Islet of Langerhans (tissue), 1 donor: ENCODE results near the gene MYO18B.

Experiments used
- FAIRE-seq: peaks from one replicate; lab custom pipeline; 2011; peaks lifted over from hg19 to GRCh38; lab: Jason Lieb, UNC

MYO18B gene

GRCh38 chr22:25902402-25902801, 160.4 kb downstream of the MYO18B start:
- no peak for FAIRE-seq

- FAIRE-seq: no peak
Observed at GRCh38 chr22:25903294-25903693, 161.3 kb downstream of the MYO18B start.

- FAIRE-seq: no peak
Observed at GRCh38 chr22:25908212-25908611, 166.2 kb downstream of the MYO18B start.

- no peak for FAIRE-seq
Observed at GRCh38 chr22:25908755-25909154, 166.8 kb downstream of the MYO18B start.

GRCh38 chr22:25909614-25910387, 167.8 kb downstream of the MYO18B start:
- FAIRE-seq: no peak

GRCh38 chr22:25911243-25911972, 169.4 kb downstream of the MYO18B start:
- no peak for FAIRE-seq

- FAIRE-seq: no peak
Observed at GRCh38 chr22:25919452-25919851, 177.5 kb downstream of the MYO18B start.

- no peak for FAIRE-seq
Observed at GRCh38 chr22:25922141-25922540, 180.2 kb downstream of the MYO18B start.

- no peak for FAIRE-seq
Observed at GRCh38 chr22:25923914-25924313, 181.9 kb downstream of the MYO18B start.

- FAIRE-seq: no peak
Observed at GRCh38 chr22:25928038-25928437, 186.1 kb downstream of the MYO18B start.

GRCh38 chr22:25929321-25929878, 187.4 kb downstream of the MYO18B start:
- FAIRE-seq: no peak

- FAIRE-seq: no peak
Observed at GRCh38 chr22:25930083-25930482, 188.1 kb downstream of the MYO18B start.

GRCh38 chr22:25930788-25931310, 188.9 kb downstream of the MYO18B start:
- peak; percentile 88 for FAIRE-seq

GRCh38 chr22:25933158-25933788, 191.3 kb downstream of the MYO18B start:
- no peak for FAIRE-seq

GRCh38 chr22:25935266-25936058, 193.5 kb downstream of the MYO18B start:
- no peak for FAIRE-seq

GRCh38 chr22:25938151-25938550, 196.2 kb downstream of the MYO18B start:
- FAIRE-seq: no peak

- no peak for FAIRE-seq
Observed at GRCh38 chr22:25939384-25939783, 197.4 kb downstream of the MYO18B start.

GRCh38 chr22:25940479-25940878, 198.5 kb downstream of the MYO18B start:
- FAIRE-seq: no peak

GRCh38 chr22:25941365-25941960, 199.5 kb downstream of the MYO18B start:
- FAIRE-seq: no peak

GRCh38 chr22:25942115-25942855, 200.3 kb downstream of the MYO18B start:
- no peak for FAIRE-seq
